Esophagus squamous epithelium (tissue), 5 donors: ENCODE data around the gene ALPP. TPM values are rescaled to one million over a fixed set of nuclear protein-coding genes. Genes with fewer than 3 reads are reported as not detected.
"Not testable (repeated sequence)": the region's sequence is repeated elsewhere in the genome, so short reads cannot be mapped to it uniquely, and the experiment has no call there.

ENCODE experiments used
- DNase-seq: peaks from one replicate; lab custom pipeline; 2025; lab: John Stamatoyannopoulos, UW
- H3K27ac ChIP-seq, 4 donors: fragments of 200-600 bp; sonication (generic); one replicate each; pipeline ENCODE4 v1.5.1; 2016 to 2019; ENCODE audit warnings: mild to moderate bottlenecking in 1 of 4
- H3K27me3 ChIP-seq, 4 donors: fragments of 200-600 bp; sonication (generic); 1 replicate in 3 of 4; 2 replicates in 1 of 4; pipeline versions ENCODE4 v1.5.1 to v1.6.0; 2017 to 2021; ENCODE audit warnings: antibody characterized with exemption in 1 of 4
- H3K36me3 ChIP-seq, 3 donors: fragments of 200-600 bp; sonication (generic); one replicate each; pipeline ENCODE4 v1.5.1; 2016 to 2019
- H3K4me1 ChIP-seq, 3 donors: fragments of 200-600 bp; sonication (generic); one replicate each; pipeline ENCODE4 v1.5.1; 2017 to 2019
- H3K4me3 ChIP-seq, 4 donors: fragments of 200-600 bp; sonication (generic); 1 replicate in 3 of 4; 2 replicates in 1 of 4; pipeline ENCODE4 v1.5.1; 2016 to 2019; ENCODE audit warnings: mild to moderate bottlenecking in 2 of 4, moderate library complexity in 1 of 4
- H3K9me3 ChIP-seq, 3 donors: fragments of 200-600 bp; sonication (generic); one replicate each; pipeline ENCODE4 v1.5.1; 2016 to 2019
- CTCF ChIP-seq, 6 experiments: fragments of 450-650 bp in 4 of 6; fragments of 200-600 bp in 2 of 6; sonication (generic) in 2 of 6; IDR thresholded peaks; one replicate each; pipeline ENCODE4 v1.5.1; 2016 to 2019; ENCODE audit warnings: antibody characterized with exemption in 6 of 6, mild to moderate bottlenecking in 4 of 6, moderate library complexity in 4 of 6
- POLR2A ChIP-seq, 4 donors: fragments of 450-650 bp; IDR thresholded peaks; one replicate each; pipeline ENCODE4 v1.6.1; 2017; ENCODE audit warnings: antibody characterized with exemption in 4 of 4, mild to moderate bottlenecking in 4 of 4, moderate library complexity in 3 of 4
- WGBS, 2 donors: methylation state at CpG; one replicate each; pipeline ENCODE4 v1.1.5; 2018; 5-methylcytosine and 5-hydroxymethylcytosine counted together
- intact Hi-C: fragments of 100-400 bp; cut with DNase I; formaldehyde crosslinking; loops from one replicate; pipeline ENCODE4 v1.15.0; 2022
- total RNA-seq, 4 donors: library from RNA; depleted of rRNA; stranded (reverse); fragments of >200 nt; gene quantifications; one replicate each; pipeline ENCODE4 v1.1.0, GENCODE V29; 2016
- donor health status: DM: yes; HTN: yes; CAD: no.

ALPP gene
- total RNA-seq, 4 donors from 2014 or later, result not detected

GRCh38 chr2:232353096-232353495 is 25.5 kb upstream of the ALPP start:
- peaks cover 20 to 65% (median 27%) of the 10 kb centered on the region in 4 donors for H3K27me3 ChIP-seq
- 69% methylated on average over 3 of the region's 8 CpGs; no CpG with 5 or more reads in 1 of the 2 donors for WGBS, 2 donors
- H3K4me3 ChIP-seq, result no peak overlapping the region
- no peak for TF ChIP-seq CTCF (IDR thresholded peaks at IDR 0.05)
- TF ChIP-seq POLR2A (IDR thresholded peaks at IDR 0.05), result no peak
- intact Hi-C loops, result no loop called here
- no peaks in the 10 kb centered on the region for H3K36me3 ChIP-seq
- H3K9me3 ChIP-seq, result no peaks in the 10 kb centered on the region
- no peak for DNase-seq
- no peak overlapping the region for H3K27ac ChIP-seq
- peaks cover 6 to 31% (median 11%) of the 10 kb centered on the region in 3 donors for H3K4me1 ChIP-seq

GRCh38 chr2:232353660-232354059 is 24.9 kb upstream of the ALPP start:
- Histone ChIP-seq H3K4me3 (no peak overlapping the region), H3K36me3 (no peaks in the 10 kb centered on the region), H3K4me1 (peaks cover 6 to 31% (median 11%) of the 10 kb centered on the region in 3 donors), H3K27me3 (peaks cover 20 to 65% (median 27%) of the 10 kb centered on the region in 4 donors), H3K9me3 (no peaks in the 10 kb centered on the region), H3K27ac (no peak overlapping the region)
- no peak for DNase-seq
- 74 to 79% methylated on average over 4 of the region's 7 CpGs for WGBS, 2 donors
- intact Hi-C loops, result no loop called here
- TF ChIP-seq CTCF (IDR thresholded peaks at IDR 0.05), result no peak
- no peak for TF ChIP-seq POLR2A (IDR thresholded peaks at IDR 0.05)

GRCh38 chr2:232354069-232354468 is 24.5 kb upstream of the ALPP start:
- Histone ChIP-seq H3K27me3 (peaks cover 20 to 61% (median 27%) of the 10 kb centered on the region in 4 donors), H3K9me3 (no peaks in the 10 kb centered on the region), H3K27ac (no peak overlapping the region), H3K36me3 (no peaks in the 10 kb centered on the region), H3K4me1 (peaks cover 6 to 27% (median 10%) of the 10 kb centered on the region in 3 donors), H3K4me3 (no peak overlapping the region)
- 80 to 89% methylated on average over 1 to 5 of the region's 5 CpGs for WGBS, 2 donors
- DNase-seq, result no peak
- TF ChIP-seq CTCF (IDR thresholded peaks at IDR 0.05) (no peak), POLR2A (IDR thresholded peaks at IDR 0.05) (no peak)
- intact Hi-C loops, result no loop called here

GRCh38 chr2:232361646-232362045 is 16.9 kb upstream of the ALPP start:
- no peak for TF ChIP-seq CTCF (IDR thresholded peaks at IDR 0.05)
- TF ChIP-seq POLR2A (IDR thresholded peaks at IDR 0.05), result no peak
- no peak overlapping the region for H3K27ac ChIP-seq
- no peaks in the 10 kb centered on the region for H3K27me3 ChIP-seq
- DNase-seq, result no peak
- H3K36me3 ChIP-seq, result no peaks in the 10 kb centered on the region
- H3K9me3 ChIP-seq, result no peaks in the 10 kb centered on the region
- peaks cover 0 to 3% (median 0%) of the 10 kb centered on the region in 3 donors for H3K4me1 ChIP-seq
- H3K4me3 ChIP-seq, result no peak overlapping the region
- 88 to 90% methylated on average over 5 of the region's 5 CpGs for WGBS, 2 donors
- intact Hi-C loops, result no loop called here

GRCh38 chr2:232362174-232362900 is 16.2 kb upstream of the ALPP start:
- intact Hi-C loops, result no loop called here
- no peak for DNase-seq
- H3K9me3 ChIP-seq, result no peaks in the 10 kb centered on the region
- H3K36me3 ChIP-seq, result no peaks in the 10 kb centered on the region
- H3K27ac ChIP-seq, result no peak overlapping the region
- peaks cover 0 to 3% (median 0%) of the 10 kb centered on the region in 3 donors for H3K4me1 ChIP-seq
- 75 to 77% methylated on average over 7 to 8 of the region's 8 CpGs for WGBS, 2 donors
- peaks cover 0 to 4% (median 0%) of the 10 kb centered on the region in 4 donors for H3K27me3 ChIP-seq
- TF ChIP-seq CTCF (IDR thresholded peaks at IDR 0.05) (no peak), POLR2A (IDR thresholded peaks at IDR 0.05) (no peak)
- H3K4me3 ChIP-seq, result no peak overlapping the region

GRCh38 chr2:232363064-232363783 is 15.3 kb upstream of the ALPP start:
- DNase-seq, H3K36me3 ChIP-seq, H3K9me3 ChIP-seq, H3K27ac ChIP-seq, intact Hi-C loops, H3K4me1 ChIP-seq: not testable (repeated sequence)
- Histone ChIP-seq H3K4me3 (peak overlapping the region in 2 of 4 donors; percentile 16 to 44), H3K27me3 (peaks cover 0 to 12% (median 0%) of the 10 kb centered on the region in 4 donors)
- WGBS, 2 donors, result 49 to 94% methylated on average over 4 of the region's 12 CpGs
